ENCODE results near the gene MRPL47. TPM values are rescaled to one million over a fixed set of nuclear protein-coding genes. Genes with fewer than 3 reads are reported as not detected.

The MRPL47 gene
- polyA plus RNA-seq, 1 donor (not counting 4 experiments of a cell fraction or from before 2014, with no cell fraction given): 80.8 TPM

- DNase-seq (ENCODE audit: low read depth, low spot score) (no peak), FAIRE-seq (no peak)
- Histone ChIP-seq H4K20me1 (ENCODE audit: control insufficient read depth, extremely low read depth, insufficient read depth, low read length) (no peaks in the 10 kb centered on the region), H3K4me3 (ENCODE audit: control insufficient read depth in 2 of 3, extremely low read depth in 1 of 3, insufficient read depth in 2 of 3, low read depth in 1 of 3, low read length in 3 of 3) (no peak overlapping the region), H3K9ac (ENCODE audit: control insufficient read depth, extremely low read depth, insufficient read depth, low read length) (no peak overlapping the region), H3K27me3 (ENCODE audit: control insufficient read depth, extremely low read depth, insufficient read depth, low read length) (no peaks in the 10 kb centered on the region), H3K36me3 (ENCODE audit: control insufficient read depth in 2 of 2, extremely low read depth in 1 of 2, insufficient read depth in 2 of 2, low read length in 2 of 2) (peaks cover 0 to 5% of the 10 kb centered on the region in 2 experiments), H3K9me3 (ENCODE audit: control insufficient read depth, low read depth, low read length) (no peaks in the 10 kb centered on the region), H3K9me1 (ENCODE audit: control insufficient read depth, extremely low read depth, insufficient read depth, low read length) (peaks cover 2% of the 10 kb centered on the region), H3K4me1 (ENCODE audit: control insufficient read depth, extremely low read depth, insufficient read depth, low read length) (no peaks in the 10 kb centered on the region), H3K4me2 (ENCODE audit: control insufficient read depth, extremely low read depth, insufficient read depth, low read depth, low read length) (no peak overlapping the region), H3K27ac (ENCODE audit: control insufficient read depth, insufficient read depth, low read length) (no peak overlapping the region), H2AFZ (ENCODE audit: control insufficient read depth, low read length) (no peak overlapping the region), H3K79me2 (ENCODE audit: control insufficient read depth, insufficient read depth, low read length) (peaks cover 2% of the 10 kb centered on the region)
- no peak for TF ChIP-seq EZH2 (IDR thresholded peaks at IDR 0.05; ENCODE audit: low read length)
- TF ChIP-seq CTCF (optimal IDR thresholded peaks at IDR 0.05 in 1 of 3, IDR thresholded peaks at IDR 0.05 in 1 of 3, conservative IDR thresholded peaks at IDR 0.05 in 1 of 3; ENCODE audit: extremely low read depth in 1 of 3, insufficient read depth in 2 of 3, low read length in 3 of 3): no peak
- dilution Hi-C loops (cut with MboI; ENCODE audit: extremely low pct_ligation_motif_present, low sequenced_read_pairs): no loop called here
Measured at GRCh38 chr3:179615458-179616173, 11.2 kb upstream of the MRPL47 start.

- H3K9ac ChIP-seq (ENCODE audit: control insufficient read depth, extremely low read depth, insufficient read depth, low read length): no peak overlapping the region
Measured at GRCh38 chr3:179613807-179614206, 9.4 kb upstream of the MRPL47 start.

More at GRCh38 chr3:179613807-179614206, 9.4 kb upstream of the MRPL47 start:
- dilution Hi-C loops (cut with MboI; ENCODE audit: extremely low pct_ligation_motif_present, low sequenced_read_pairs): no loop called here
- peaks cover 2% of the 10 kb centered on the region for H3K9me1 ChIP-seq (ENCODE audit: control insufficient read depth, extremely low read depth, insufficient read depth, low read length)
- H3K4me3 ChIP-seq (ENCODE audit: control insufficient read depth in 2 of 3, extremely low read depth in 1 of 3, insufficient read depth in 2 of 3, low read depth in 1 of 3, low read length in 3 of 3): no peak overlapping the region
- TF ChIP-seq CTCF (optimal IDR thresholded peaks at IDR 0.05 in 1 of 3, IDR thresholded peaks at IDR 0.05 in 1 of 3, conservative IDR thresholded peaks at IDR 0.05 in 1 of 3; ENCODE audit: extremely low read depth in 1 of 3, insufficient read depth in 2 of 3, low read length in 3 of 3) (no peak), EZH2 (IDR thresholded peaks at IDR 0.05; ENCODE audit: low read length) (no peak)
- H3K4me1 ChIP-seq (ENCODE audit: control insufficient read depth, extremely low read depth, insufficient read depth, low read length): no peaks in the 10 kb centered on the region
- no peaks in the 10 kb centered on the region for H3K9me3 ChIP-seq (ENCODE audit: control insufficient read depth, low read depth, low read length)
- H3K4me2 ChIP-seq (ENCODE audit: control insufficient read depth, extremely low read depth, insufficient read depth, low read depth, low read length): no peak overlapping the region
- H4K20me1 ChIP-seq (ENCODE audit: control insufficient read depth, extremely low read depth, insufficient read depth, low read length): no peaks in the 10 kb centered on the region
- peaks cover 4 to 5% of the 10 kb centered on the region in 2 experiments for H3K36me3 ChIP-seq (ENCODE audit: control insufficient read depth in 2 of 2, extremely low read depth in 1 of 2, insufficient read depth in 2 of 2, low read length in 2 of 2)
- no peak for DNase-seq (ENCODE audit: low read depth, low spot score)
- no peaks in the 10 kb centered on the region for H3K27me3 ChIP-seq (ENCODE audit: control insufficient read depth, extremely low read depth, insufficient read depth, low read length)
- FAIRE-seq: no peak
- H2AFZ ChIP-seq (ENCODE audit: control insufficient read depth, low read length): no peak overlapping the region
- H3K79me2 ChIP-seq (ENCODE audit: control insufficient read depth, insufficient read depth, low read length): peaks cover 7% of the 10 kb centered on the region
- H3K27ac ChIP-seq (ENCODE audit: control insufficient read depth, insufficient read depth, low read length): no peak overlapping the region
